Body of pancreas (tissue), 4 donors: ENCODE measurements around the gene TOMM6.

Source experiments
- CTCF ChIP-seq, 7 experiments: fragments of 450-650 bp in 4 of 7; fragments of 200-600 bp in 3 of 7; sonication (generic) in 3 of 7; IDR thresholded peaks; one replicate each; pipeline ENCODE4 v1.5.1; 2016 to 2019; ENCODE audit warnings: antibody characterized with exemption in 7 of 7
- POLR2A ChIP-seq, 3 donors: fragments of 450-650 bp; IDR thresholded peaks; one replicate each; pipeline ENCODE4 v1.6.1; 2016; ENCODE audit warnings: antibody characterized with exemption in 3 of 3, mild to moderate bottlenecking in 2 of 3

DNA sequence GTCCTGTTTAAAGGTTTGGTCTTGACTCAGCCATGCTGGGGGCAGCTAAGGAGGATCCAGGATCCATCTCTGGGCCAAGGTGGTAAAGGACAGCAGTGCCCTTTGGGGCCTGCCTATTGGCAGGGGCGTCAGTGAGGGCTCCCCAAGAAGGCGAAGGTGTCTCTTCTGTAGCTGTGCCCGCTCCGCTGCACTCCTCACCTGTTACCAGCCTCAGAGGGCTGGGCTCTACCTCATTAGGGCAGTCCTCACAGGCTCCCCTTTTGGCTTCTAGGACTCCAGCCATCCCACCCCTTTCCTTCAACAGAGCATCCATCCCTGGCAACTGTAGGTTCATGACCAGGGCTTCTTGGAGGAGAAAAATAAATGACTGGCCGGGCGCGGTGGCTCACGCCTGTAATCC is 18.1 kb upstream of the TOMM6 start:
- TF ChIP-seq CTCF (IDR thresholded peaks at IDR 0.05) (no peak), POLR2A (IDR thresholded peaks at IDR 0.05) (no peak)
